Astrocyte (in vitro differentiated cells and primary cell): ENCODE data around the gene CELSR2. TPM values are rescaled to one million over a fixed set of nuclear protein-coding genes. Genes with fewer than 3 reads are reported as not detected.
A peak's percentile ranks its signal among the peaks of the same experiment; 100 is the strongest.

Source experiments
- DNase-seq: peaks from one replicate; pipeline ENCODE4 v3.0.0-alpha.2; 2010; ENCODE audit warnings: low read depth
- FAIRE-seq: peaks from 2 replicates; lab custom pipeline; 2011; peaks lifted over from hg19 to GRCh38; lab: Jason Lieb, UNC
- H2AFZ ChIP-seq: 2 replicates; pipeline ENCODE4 v1.6.0; 2012; ENCODE audit warnings: low read depth, low read length, inconsistent platforms
- H3K27ac ChIP-seq: 2 replicates; pipeline ENCODE4 v1.5.1; 2011; ENCODE audit warnings: low read depth, low read length, inconsistent platforms
- H3K27me3 ChIP-seq: 2 replicates; pipeline ENCODE4 v1.6.0; 2011; ENCODE audit warnings: low read length, inconsistent platforms; ENCODE audit not compliant: insufficient read depth
- H3K36me3 ChIP-seq: 2 replicates; pipeline ENCODE4 v1.5.1; 2011; ENCODE audit warnings: low read length, inconsistent platforms; ENCODE audit not compliant: insufficient read depth
- H3K4me1 ChIP-seq: 2 replicates; pipeline ENCODE4 v1.5.1; 2011; ENCODE audit warnings: low read length, inconsistent platforms; ENCODE audit not compliant: insufficient read depth
- H3K4me2 ChIP-seq: 2 replicates; pipeline ENCODE4 v1.6.0; 2012; ENCODE audit warnings: low read length, inconsistent platforms
- H3K4me3 ChIP-seq: 2 replicates; pipeline ENCODE4 v1.5.1; 2011; ENCODE audit warnings: low read depth, mild to moderate bottlenecking, low read length, inconsistent platforms; ENCODE audit not compliant: insufficient read depth
- H3K79me2 ChIP-seq: 2 replicates; pipeline ENCODE4 v1.6.0; 2012; ENCODE audit warnings: mild to moderate bottlenecking, low read length, inconsistent platforms; ENCODE audit not compliant: insufficient read depth
- H3K9ac ChIP-seq: 2 replicates; pipeline ENCODE4 v1.6.0; 2012; ENCODE audit warnings: mild to moderate bottlenecking, low read length, inconsistent platforms
- H3K9me3 ChIP-seq: 2 replicates; pipeline ENCODE4 v1.5.1; 2012; ENCODE audit warnings: low read depth, mild to moderate bottlenecking, low read length, inconsistent platforms; ENCODE audit not compliant: insufficient read depth
- H4K20me1 ChIP-seq: 2 replicates; pipeline ENCODE4 v1.6.0; 2012; ENCODE audit warnings: low read length, inconsistent platforms; ENCODE audit not compliant: insufficient read depth
- H3K27ac Mint-ChIP-seq: one replicate; pipeline ENCODE4 v1.8.0; 2021; ENCODE audit warnings: mild to moderate bottlenecking, mixed read lengths; ENCODE audit not compliant: unreplicated experiment
- H3K27me3 Mint-ChIP-seq: one replicate; pipeline ENCODE4 v1.8.0; 2021; ENCODE audit warnings: low read depth, mixed read lengths; ENCODE audit not compliant: unreplicated experiment
- H3K36me3 Mint-ChIP-seq: one replicate; pipeline ENCODE4 v1.8.0; 2021; ENCODE audit warnings: low read depth, mixed read lengths; ENCODE audit not compliant: unreplicated experiment
- H3K4me1 Mint-ChIP-seq: one replicate; pipeline ENCODE4 v1.8.0; 2021; ENCODE audit warnings: low read depth, mixed read lengths; ENCODE audit not compliant: unreplicated experiment
- H3K4me3 Mint-ChIP-seq: one replicate; pipeline ENCODE4 v1.8.0; 2021; ENCODE audit warnings: mild to moderate bottlenecking, moderate library complexity, mixed read lengths; ENCODE audit not compliant: unreplicated experiment
- H3K9me3 Mint-ChIP-seq: one replicate; pipeline ENCODE4 v1.8.0; 2021; ENCODE audit warnings: mild to moderate bottlenecking, mixed read lengths; ENCODE audit not compliant: unreplicated experiment
- EZH2 ChIP-seq: IDR thresholded peaks from 2 replicates; pipeline ENCODE4 v1.6.1; 2012; ENCODE audit warnings: mild to moderate bottlenecking, low read length, inconsistent platforms; ENCODE audit not compliant: insufficient read depth
- total RNA-seq: library from RNA; stranded (reverse); gene quantifications from 2 replicates; pipeline ENCODE4 v1.2.1, GENCODE V29; 2021
- TF ChIP-seq, protein P1 (sequence below): IDR thresholded peaks from 2 replicates; pipeline ENCODE4 v1.5.1; 2011; ENCODE audit warnings: low read depth, mild to moderate bottlenecking, inconsistent platforms, low read length, moderate library complexity; ENCODE audit not compliant: insufficient read depth

The CELSR2 gene
- total RNA-seq, 1 donor from 2014 or later: 10.0 TPM

- H3K4me3 Mint-ChIP-seq: no peak overlapping the region
- DNase-seq: no peak
- peaks cover 21% of the 10 kb centered on the region for H3K4me1 Mint-ChIP-seq
Measured at GRCh38 chr1:109241344-109241743, 8.0 kb upstream of the CELSR2 start.

DNA sequence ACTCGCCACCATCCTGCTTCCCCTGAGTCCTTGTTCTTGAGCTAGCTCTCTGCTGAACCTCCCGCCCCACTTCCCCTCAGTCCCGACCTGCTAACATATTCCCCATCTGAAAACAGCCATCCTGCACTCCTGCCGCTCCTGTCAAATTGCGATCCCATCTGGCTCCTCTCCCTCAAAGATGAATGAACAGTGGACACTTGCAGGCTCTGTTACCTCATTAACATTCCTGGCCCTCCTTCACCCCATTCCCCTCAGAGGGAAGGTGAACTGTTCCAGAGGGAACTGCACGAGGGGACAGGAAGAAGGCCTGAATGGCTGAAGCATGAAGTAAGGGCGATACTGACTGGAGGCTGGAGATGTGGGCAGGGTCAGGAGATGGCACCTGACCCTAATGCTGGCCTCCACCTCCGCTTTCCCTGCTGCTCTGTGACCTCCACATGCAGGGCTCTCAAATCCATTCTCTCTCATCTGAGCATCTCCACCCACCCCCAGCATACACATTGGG lies 7.4 kb upstream of the CELSR2 start:
- H3K4me1 ChIP-seq: peaks cover 19% of the 10 kb centered on the region
- no peak overlapping the region for H3K4me3 ChIP-seq
- H4K20me1 ChIP-seq: peaks cover 11% of the 10 kb centered on the region
- Mint-ChIP-seq H3K27me3 (peaks cover 5% of the 10 kb centered on the region), H3K27ac (no peak overlapping the region), H3K36me3 (peaks cover 16% of the 10 kb centered on the region), H3K9me3 (no peaks in the 10 kb centered on the region), H3K4me1 (peaks cover 21% of the 10 kb centered on the region), H3K4me3 (peak overlapping the region; percentile 23)
- H3K27me3 ChIP-seq: no peaks in the 10 kb centered on the region
- no peaks in the 10 kb centered on the region for H3K79me2 ChIP-seq
- H3K27ac ChIP-seq: no peak overlapping the region
- H3K36me3 ChIP-seq: peaks cover 20% of the 10 kb centered on the region
- FAIRE-seq: no peak
- H3K4me2 ChIP-seq: peak overlapping the region; percentile 11
- no peak for DNase-seq
- no peak overlapping the region for H3K9ac ChIP-seq
- no peak for TF ChIP-seq EZH2
- TF ChIP-seq, protein P1, sequence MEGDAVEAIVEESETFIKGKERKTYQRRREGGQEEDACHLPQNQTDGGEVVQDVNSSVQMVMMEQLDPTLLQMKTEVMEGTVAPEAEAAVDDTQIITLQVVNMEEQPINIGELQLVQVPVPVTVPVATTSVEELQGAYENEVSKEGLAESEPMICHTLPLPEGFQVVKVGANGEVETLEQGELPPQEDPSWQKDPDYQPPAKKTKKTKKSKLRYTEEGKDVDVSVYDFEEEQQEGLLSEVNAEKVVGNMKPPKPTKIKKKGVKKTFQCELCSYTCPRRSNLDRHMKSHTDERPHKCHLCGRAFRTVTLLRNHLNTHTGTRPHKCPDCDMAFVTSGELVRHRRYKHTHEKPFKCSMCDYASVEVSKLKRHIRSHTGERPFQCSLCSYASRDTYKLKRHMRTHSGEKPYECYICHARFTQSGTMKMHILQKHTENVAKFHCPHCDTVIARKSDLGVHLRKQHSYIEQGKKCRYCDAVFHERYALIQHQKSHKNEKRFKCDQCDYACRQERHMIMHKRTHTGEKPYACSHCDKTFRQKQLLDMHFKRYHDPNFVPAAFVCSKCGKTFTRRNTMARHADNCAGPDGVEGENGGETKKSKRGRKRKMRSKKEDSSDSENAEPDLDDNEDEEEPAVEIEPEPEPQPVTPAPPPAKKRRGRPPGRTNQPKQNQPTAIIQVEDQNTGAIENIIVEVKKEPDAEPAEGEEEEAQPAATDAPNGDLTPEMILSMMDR: no peak
- H3K9me3 ChIP-seq: no peaks in the 10 kb centered on the region
- no peak overlapping the region for H2AFZ ChIP-seq

More at GRCh38 chr1:109241344-109241743, 8.0 kb upstream of the CELSR2 start:
- TF ChIP-seq, protein P1: no peak
- TF ChIP-seq EZH2: no peak
- Histone ChIP-seq H3K9me3 (no peaks in the 10 kb centered on the region), H3K27me3 (no peaks in the 10 kb centered on the region), H3K9ac (no peak overlapping the region), H3K27ac (no peak overlapping the region), H3K79me2 (no peaks in the 10 kb centered on the region), H4K20me1 (peaks cover 11% of the 10 kb centered on the region), H2AFZ (no peak overlapping the region), H3K4me2 (no peak overlapping the region), H3K36me3 (peaks cover 26% of the 10 kb centered on the region), H3K4me3 (no peak overlapping the region), H3K4me1 (peaks cover 19% of the 10 kb centered on the region)
- no peak for FAIRE-seq
- Mint-ChIP-seq H3K27ac (peak overlapping the region; percentile 47), H3K27me3 (no peaks in the 10 kb centered on the region), H3K9me3 (no peaks in the 10 kb centered on the region), H3K36me3 (peaks cover 18% of the 10 kb centered on the region)

GRCh38 chr1:109242387-109242786 lies 7.0 kb upstream of the CELSR2 start:
- Mint-ChIP-seq H3K36me3 (peaks cover 11% of the 10 kb centered on the region), H3K27me3 (peaks cover 5% of the 10 kb centered on the region), H3K4me1 (peaks cover 21% of the 10 kb centered on the region), H3K27ac (peak overlapping the region; percentile 44), H3K9me3 (no peaks in the 10 kb centered on the region), H3K4me3 (peak overlapping the region; percentile 17)
- peak overlapping the region; percentile 11 for H3K4me2 ChIP-seq
- no peak overlapping the region for H3K9ac ChIP-seq
- peaks cover 19% of the 10 kb centered on the region for H3K4me1 ChIP-seq
- FAIRE-seq (no peak), DNase-seq (no peak)
- H3K9me3 ChIP-seq: no peaks in the 10 kb centered on the region
- H3K79me2 ChIP-seq: no peaks in the 10 kb centered on the region
- H3K27me3 ChIP-seq: no peaks in the 10 kb centered on the region
- no peak overlapping the region for H2AFZ ChIP-seq
- TF ChIP-seq EZH2: no peak
- TF ChIP-seq, protein P1: no peak
- H3K36me3 ChIP-seq: peaks cover 15% of the 10 kb centered on the region
- H3K4me3 ChIP-seq: no peak overlapping the region
- H4K20me1 ChIP-seq: peaks cover 9% of the 10 kb centered on the region
- H3K27ac ChIP-seq: no peak overlapping the region
